ENCODE results near the gene SOX9.

DNA sequence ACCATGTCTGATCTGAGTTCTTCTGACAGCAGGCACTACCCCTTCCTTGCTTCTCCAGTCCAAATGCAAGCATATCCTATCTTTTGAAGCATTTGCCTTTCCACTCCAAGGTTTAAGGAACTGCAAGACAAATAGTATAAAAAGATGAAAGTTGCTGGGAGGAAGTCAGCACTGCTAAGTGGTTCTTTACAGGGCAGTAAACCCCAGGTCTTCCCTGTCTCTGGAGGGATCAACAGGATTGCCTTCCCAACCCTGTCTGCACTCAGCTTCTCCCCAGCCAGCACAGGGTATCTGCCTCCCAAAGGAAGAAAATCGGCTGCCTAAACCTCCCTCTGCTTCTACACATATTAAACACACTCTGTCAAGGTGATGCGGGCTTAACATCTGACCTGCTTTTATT, 46.8 kb downstream of the SOX9 start:
- no peak for TF ChIP-seq ELF4 (IDR thresholded peaks at IDR 0.05)
- no peak for TF ChIP-seq FOXA1 (IDR thresholded peaks at IDR 0.05)
- TF ChIP-seq SUZ12 (IDR thresholded peaks at IDR 0.05), result no peak
- TF ChIP-seq SP1 (IDR thresholded peaks at IDR 0.05), result no peak
- no peak for TF ChIP-seq BHLHE40 (IDR thresholded peaks at IDR 0.05; ENCODE audit: borderline replicate concordance)
- TF ChIP-seq FOXM1 (IDR thresholded peaks at IDR 0.05; ENCODE audit: borderline replicate concordance), result no peak
- TF ChIP-seq TARDBP (IDR thresholded peaks at IDR 0.05), result no peak
- TF ChIP-seq FOXK2 (IDR thresholded peaks at IDR 0.05), result no peak
- TF ChIP-seq ARNT (IDR thresholded peaks at IDR 0.05), result no peak
- no peak for TF ChIP-seq LEF1 (IDR thresholded peaks at IDR 0.05; ENCODE audit: borderline replicate concordance)
- TF ChIP-seq, protein P1, sequence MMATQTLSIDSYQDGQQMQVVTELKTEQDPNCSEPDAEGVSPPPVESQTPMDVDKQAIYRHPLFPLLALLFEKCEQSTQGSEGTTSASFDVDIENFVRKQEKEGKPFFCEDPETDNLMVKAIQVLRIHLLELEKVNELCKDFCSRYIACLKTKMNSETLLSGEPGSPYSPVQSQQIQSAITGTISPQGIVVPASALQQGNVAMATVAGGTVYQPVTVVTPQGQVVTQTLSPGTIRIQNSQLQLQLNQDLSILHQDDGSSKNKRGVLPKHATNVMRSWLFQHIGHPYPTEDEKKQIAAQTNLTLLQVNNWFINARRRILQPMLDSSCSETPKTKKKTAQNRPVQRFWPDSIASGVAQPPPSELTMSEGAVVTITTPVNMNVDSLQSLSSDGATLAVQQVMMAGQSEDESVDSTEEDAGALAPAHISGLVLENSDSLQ (IDR thresholded peaks at IDR 0.05), result no peak
- TF ChIP-seq HDGF (IDR thresholded peaks at IDR 0.05; ENCODE audit: borderline replicate concordance), result no peak
